Endothelial cell of umbilical vein (primary cell): Measurements from ENCODE around the gene C15orf61. TPM values are rescaled to one million over a fixed set of nuclear protein-coding genes. Genes with fewer than 3 reads are reported as not detected.

ENCODE experiments used
- BruUV-seq: library from RNA; stranded (reverse); fragments of 400-500 nt; replicated peaks from 2 replicates; lab custom pipeline; 2021; lab: Mats Ljungman, UMichigan
- CTCF ChIA-PET: fragments of 300-600, 350-600 bp; sonication (Branson Sonifier 250); formaldehyde crosslinking; loops from one replicate; lab custom pipeline; 2021; ENCODE audit warnings: antibody characterized with exemption, inconsistent platforms; lab: Charles Lee
- POLR2A ChIA-PET: fragments of 300-600, 350-600 bp; sonication (Branson Sonifier 250); formaldehyde crosslinking; loops from one replicate; lab custom pipeline; 2021; ENCODE audit warnings: antibody characterized with exemption, inconsistent platforms; lab: Charles Lee
- DNase-seq: peaks from one replicate; pipeline ENCODE4 v3.0.0-alpha.2; 2011; ENCODE audit warnings: low read depth, low spot score
- FAIRE-seq: peaks from 2 replicates; lab custom pipeline; 2011; peaks lifted over from hg19 to GRCh38; lab: Jason Lieb, UNC
- H2AFZ ChIP-seq: 2 replicates; pipeline ENCODE4 v1.6.0; 2012; ENCODE audit warnings: low read depth, low read length, control low read depth, inconsistent platforms
- H3K27ac ChIP-seq: 2 replicates; pipeline ENCODE4 v1.5.1; 2011; ENCODE audit warnings: low read depth, mild to moderate bottlenecking, control low read depth, low read length, moderate library complexity; ENCODE audit not compliant: insufficient read depth
- H3K27me3 ChIP-seq, 2 experiments: 2 replicates each; pipeline versions ENCODE4 v1.6.0 to v1.6.1; 2011; ENCODE audit warnings: low read length in 2 of 2, mixed read lengths in 1 of 2; ENCODE audit not compliant: control insufficient read depth in 2 of 2, insufficient read depth in 2 of 2
- H3K36me3 ChIP-seq, 2 experiments: 2 replicates in 1 of 2; 3 replicates in 1 of 2; pipeline ENCODE4 v1.5.1; 2011; ENCODE audit warnings: low read length in 2 of 2, mild to moderate bottlenecking in 1 of 2, moderate library complexity in 1 of 2; ENCODE audit not compliant: control insufficient read depth in 2 of 2, insufficient read depth in 2 of 2; ENCODE audit errors: extremely low read depth in 1 of 2
- H3K4me1 ChIP-seq: 3 replicates; pipeline ENCODE4 v1.5.1; 2011; ENCODE audit warnings: mild to moderate bottlenecking, low read length; ENCODE audit not compliant: control insufficient read depth, insufficient read depth; ENCODE audit errors: extremely low read depth
- H3K4me2 ChIP-seq: 2 replicates; pipeline ENCODE4 v1.6.1; 2011; ENCODE audit warnings: low read length, control low read depth, mixed read lengths; ENCODE audit not compliant: insufficient read depth
- H3K4me3 ChIP-seq, 3 experiments: fragments of 200-600 bp in 1 of 3; sonication (generic), shearing (Covaris generic) in 1 of 3; replicated peaks in 1 of 3; 2 replicates each; pipeline ENCODE4 v1.5.1; 2011 to 2016; ENCODE audit warnings: control low read depth in 3 of 3, low read length in 3 of 3, mild to moderate bottlenecking in 2 of 3, inconsistent platforms in 1 of 3, low read depth in 1 of 3, moderate library complexity in 1 of 3; ENCODE audit not compliant: insufficient read depth in 1 of 3
- H3K79me2 ChIP-seq: 2 replicates; pipeline ENCODE4 v1.6.0; 2012; ENCODE audit warnings: low read length, inconsistent platforms; ENCODE audit not compliant: control insufficient read depth, insufficient read depth
- H3K9ac ChIP-seq: replicated peaks from 2 replicates; pipeline ENCODE3; 2011; ENCODE audit warnings: low read length, control low read depth; ENCODE audit not compliant: insufficient read depth; ENCODE audit errors: extremely low read depth
- H3K9me1 ChIP-seq: replicated peaks from 3 replicates; pipeline ENCODE4 v1.6.0; 2011; ENCODE audit warnings: mild to moderate bottlenecking, low read length; ENCODE audit not compliant: control insufficient read depth, insufficient read depth; ENCODE audit errors: extremely low read depth
- H3K9me3 ChIP-seq: replicated peaks from 2 replicates; pipeline ENCODE4 v1.5.1; 2012; ENCODE audit warnings: low read length, inconsistent platforms; ENCODE audit not compliant: control insufficient read depth, insufficient read depth
- H4K20me1 ChIP-seq: replicated peaks from 2 replicates; pipeline ENCODE3; 2011; ENCODE audit warnings: mild to moderate bottlenecking, low read length; ENCODE audit not compliant: control insufficient read depth, insufficient read depth; ENCODE audit errors: extremely low read depth
- CTCF ChIP-seq, 2 donors: IDR thresholded peaks; 1 replicate in 1 of 2; 2 replicates in 1 of 2; pipeline ENCODE4 v1.5.1; 2011; ENCODE audit warnings: low read length in 2 of 2, mild to moderate bottlenecking in 2 of 2, moderate library complexity in 2 of 2, control low read depth in 1 of 2, inconsistent platforms in 1 of 2, low read depth in 1 of 2; ENCODE audit not compliant: insufficient read depth in 1 of 2; ENCODE audit errors: extremely low read depth in 1 of 2
- EZH2 ChIP-seq: IDR thresholded peaks from 2 replicates; pipeline ENCODE4 v1.6.1; 2012; ENCODE audit warnings: borderline replicate concordance, low read depth, mild to moderate bottlenecking, moderate library complexity, low read length, inconsistent platforms; ENCODE audit not compliant: severe bottlenecking
- GATA2 ChIP-seq: IDR thresholded peaks from 2 replicates; pipeline ENCODE4 v1.7.0; 2011; ENCODE audit warnings: low read depth, mild to moderate bottlenecking, moderate library complexity, mixed read lengths, low read length; ENCODE audit not compliant: insufficient read length, insufficient read depth
- JUN ChIP-seq: IDR thresholded peaks from 2 replicates; pipeline ENCODE4 v1.6.1; 2011; ENCODE audit warnings: borderline replicate concordance, low read depth; ENCODE audit not compliant: insufficient read length, insufficient read depth
- MAX ChIP-seq: IDR thresholded peaks from 2 replicates; pipeline ENCODE4 v1.6.1; 2011; ENCODE audit not compliant: insufficient read depth, insufficient read length
- MYC ChIP-seq: IDR thresholded peaks from one replicate; pipeline ENCODE4 v1.6.1; 2011; ENCODE audit warnings: mild to moderate bottlenecking, low read depth, low read length
- POLR2A ChIP-seq: IDR thresholded peaks from 2 replicates; pipeline ENCODE4 v1.6.1; 2012; ENCODE audit warnings: low read depth, mild to moderate bottlenecking, control low read depth, low read length
- POLR2AphosphoS5 ChIP-seq: IDR thresholded peaks from 2 replicates; pipeline ENCODE4 v1.6.1; 2012; ENCODE audit warnings: low read depth, mild to moderate bottlenecking, control low read depth, low read length, moderate library complexity; ENCODE audit not compliant: insufficient read depth
- dilution Hi-C: fragments of 300-500 bp; cut with MboI; formaldehyde crosslinking; loops from one replicate; pipeline ENCODE4 v1.15.0; 2019; ENCODE audit warnings: low sequenced_read_pairs; ENCODE audit not compliant: extremely low pct_ligation_motif_present
- intact Hi-C: fragments of 100-400 bp; cut with micrococcal nuclease; formaldehyde crosslinking; loops from one replicate; pipeline ENCODE4 v1.10.0; 2022
- polyA plus RNA-seq, 4 experiments: library from polyadenylated mRNA; depleted of rRNA in 3 of 4; stranded (reverse) in 3 of 4; unstranded in 1 of 4; fragments of >200 nt; gene quantifications; 2 replicates each; pipeline versions ENCODE4 v1.2.1 to v1.2.3, GENCODE V29; 2011 to 2012; ENCODE audit warnings: missing spikeins in 1 of 4
- total RNA-seq: library from RNA; stranded (reverse); gene quantifications from 2 replicates; pipeline ENCODE4 v1.2.3, GENCODE V29; 2021

Gene C15orf61
- total and polyA plus RNA-seq, 2 donors (not counting 3 experiments of a cell fraction or from before 2014, with no cell fraction given) = 3.2 to 4.1 TPM

GRCh38 chr15:67564021-67564967 lies 43.4 kb downstream of the C15orf61 start:
- no peaks in the 10 kb centered on the region for H3K4me1 ChIP-seq
- H3K36me3 ChIP-seq = no peaks in the 10 kb centered on the region
- DNase-seq = no peak
- no peak overlapping the region for H3K27ac ChIP-seq
- no peaks in the 10 kb centered on the region for H4K20me1 ChIP-seq
- no peaks in the 10 kb centered on the region for H3K9me1 ChIP-seq
- no TSS peak for BruUV-seq
- no peak overlapping the region for H2AFZ ChIP-seq
- H3K79me2 ChIP-seq = no peaks in the 10 kb centered on the region
- no peaks in the 10 kb centered on the region for H3K9me3 ChIP-seq
- ChIA-PET POLR2A (no interaction called here), CTCF (interaction anchor here (1.1 kb wide), 1 partner anchor 8 kb away, joined by 4 read pairs; no protein-coding TSS in a partner anchor)
- H3K4me3 ChIP-seq = no peak overlapping the region
- no peaks in the 10 kb centered on the region for H3K27me3 ChIP-seq
- H3K9ac ChIP-seq = no peak overlapping the region
- intact Hi-C loops (no loop called here), dilution Hi-C loops (no loop called here)
- no peak for FAIRE-seq
- no peak overlapping the region for H3K4me2 ChIP-seq
- TF ChIP-seq EZH2 (no peak), POLR2AphosphoS5 (no peak), MAX (no peak), GATA2 (no peak), JUN (no peak), CTCF (IDR thresholded peaks at IDR 0.05; ENCODE audit: extremely low read depth in 1 of 2, insufficient read depth in 1 of 2, low read depth in 1 of 2, low read length in 2 of 2) (no peak), MYC (no peak), POLR2A (no peak)
